Fibroblast of skin of abdomen (primary cell): ENCODE measurements around the gene NEDD4L.

Experiments used
- DNase-seq: peaks from one replicate; pipeline ENCODE4 v3.0.0-alpha.2; 2013

NEDD4L gene

GRCh38 chr18:58186258-58186948 is 142.4 kb downstream of the NEDD4L start:
- DNase-seq: peak; percentile 80

- no peak for DNase-seq
These were observed 143.6 kb downstream of the NEDD4L start for GRCh38 chr18:58187674-58188073.

GRCh38 chr18:58188996-58189395 is 145.0 kb downstream of the NEDD4L start:
- DNase-seq: no peak

GRCh38 chr18:58190842-58191530 is 147.0 kb downstream of the NEDD4L start:
- no peak for DNase-seq

GRCh38 chr18:58191626-58192025 is 147.6 kb downstream of the NEDD4L start:
- no peak for DNase-seq

GRCh38 chr18:58192519-58192918 is 148.5 kb downstream of the NEDD4L start:
- no peak for DNase-seq

- DNase-seq: peak; percentile 38
These were observed 150.0 kb downstream of the NEDD4L start for GRCh38 chr18:58194028-58194427.

GRCh38 chr18:58195278-58195765 is 151.3 kb downstream of the NEDD4L start:
- DNase-seq: no peak

GRCh38 chr18:58196164-58196563 is 152.1 kb downstream of the NEDD4L start:
- DNase-seq: peak; percentile 40

GRCh38 chr18:58196881-58197872 is 153.2 kb downstream of the NEDD4L start:
- DNase-seq: no peak

- DNase-seq: no peak
These were observed 157.2 kb downstream of the NEDD4L start for GRCh38 chr18:58201268-58201667.

GRCh38 chr18:58201733-58202730 is 158.0 kb downstream of the NEDD4L start:
- peak; percentile 50 for DNase-seq

- no peak for DNase-seq
These were observed 160.9 kb downstream of the NEDD4L start for GRCh38 chr18:58204776-58205442.

- peak; percentile 90 for DNase-seq
These were observed 161.6 kb downstream of the NEDD4L start for GRCh38 chr18:58205443-58206160.

GRCh38 chr18:58207520-58208152 is 163.6 kb downstream of the NEDD4L start:
- no peak for DNase-seq

GRCh38 chr18:58208207-58208932 is 164.3 kb downstream of the NEDD4L start:
- no peak for DNase-seq

GRCh38 chr18:58209326-58209725 is 165.3 kb downstream of the NEDD4L start:
- peak; percentile 47 for DNase-seq

- no peak for DNase-seq
These were observed 167.5 kb downstream of the NEDD4L start for GRCh38 chr18:58211510-58211909.

GRCh38 chr18:58212274-58212673 is 168.2 kb downstream of the NEDD4L start:
- no peak for DNase-seq
